ENCODE measurements around the gene PTPRG. TPM values are rescaled to one million over a fixed set of nuclear protein-coding genes. Genes with fewer than 3 reads are reported as not detected.
A peak's percentile ranks its signal among the peaks of the same experiment; 100 is the strongest.

The PTPRG gene
- total and polyA plus RNA-seq, 2 donors (not counting 1 experiment from before 2014, with no cell fraction given): 67.0 to 97.9 TPM

- no peak for TF ChIP-seq EZH2 (IDR thresholded peaks at IDR 0.05; ENCODE audit: low read length, missing control alignments)
- TF ChIP-seq, protein P1, sequence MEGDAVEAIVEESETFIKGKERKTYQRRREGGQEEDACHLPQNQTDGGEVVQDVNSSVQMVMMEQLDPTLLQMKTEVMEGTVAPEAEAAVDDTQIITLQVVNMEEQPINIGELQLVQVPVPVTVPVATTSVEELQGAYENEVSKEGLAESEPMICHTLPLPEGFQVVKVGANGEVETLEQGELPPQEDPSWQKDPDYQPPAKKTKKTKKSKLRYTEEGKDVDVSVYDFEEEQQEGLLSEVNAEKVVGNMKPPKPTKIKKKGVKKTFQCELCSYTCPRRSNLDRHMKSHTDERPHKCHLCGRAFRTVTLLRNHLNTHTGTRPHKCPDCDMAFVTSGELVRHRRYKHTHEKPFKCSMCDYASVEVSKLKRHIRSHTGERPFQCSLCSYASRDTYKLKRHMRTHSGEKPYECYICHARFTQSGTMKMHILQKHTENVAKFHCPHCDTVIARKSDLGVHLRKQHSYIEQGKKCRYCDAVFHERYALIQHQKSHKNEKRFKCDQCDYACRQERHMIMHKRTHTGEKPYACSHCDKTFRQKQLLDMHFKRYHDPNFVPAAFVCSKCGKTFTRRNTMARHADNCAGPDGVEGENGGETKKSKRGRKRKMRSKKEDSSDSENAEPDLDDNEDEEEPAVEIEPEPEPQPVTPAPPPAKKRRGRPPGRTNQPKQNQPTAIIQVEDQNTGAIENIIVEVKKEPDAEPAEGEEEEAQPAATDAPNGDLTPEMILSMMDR (conservative IDR thresholded peaks at IDR 0.05 in 1 of 2, IDR thresholded peaks at IDR 0.05 in 1 of 2; ENCODE audit: low read depth in 1 of 2, low read length in 2 of 2): no peak
- Histone ChIP-seq H3K4me1 (ENCODE audit: control insufficient read depth, extremely low read depth, insufficient read depth, low read length) (no peaks in the 10 kb centered on the region), H3K9ac (ENCODE audit: insufficient read depth, low read length) (no peak overlapping the region), H3K27ac (ENCODE audit: insufficient read depth, low read length) (no peak overlapping the region), H3K27me3 (ENCODE audit: control insufficient read depth, insufficient read depth, low read length) (no peaks in the 10 kb centered on the region), H4K20me1 (ENCODE audit: control insufficient read depth, extremely low read depth, insufficient read depth, low read length) (no peaks in the 10 kb centered on the region), H3K4me2 (ENCODE audit: extremely low read depth, insufficient read depth, low read length) (no peak overlapping the region), H3K36me3 (ENCODE audit: control insufficient read depth, insufficient read depth, low read length) (no peaks in the 10 kb centered on the region), H3K9me3 (ENCODE audit: control insufficient read depth, insufficient read depth, low read depth, low read length) (no peaks in the 10 kb centered on the region), H3K79me2 (ENCODE audit: control insufficient read depth, insufficient read depth, low read length) (no peaks in the 10 kb centered on the region), H3K4me3 (replicated peaks in 1 of 4; ENCODE audit: control extremely low read depth in 1 of 4, insufficient read depth in 1 of 4, low read depth in 3 of 4, low read length in 4 of 4) (no peak overlapping the region), H2AFZ (ENCODE audit: low read length) (no peak overlapping the region)
- DNase-seq (ENCODE audit: low read depth in 2 of 2): peak in 1 of 2 donors; percentile 74
Observed at GRCh38 chr3:62151591-62151990, 590.2 kb downstream of the PTPRG start.

DNA sequence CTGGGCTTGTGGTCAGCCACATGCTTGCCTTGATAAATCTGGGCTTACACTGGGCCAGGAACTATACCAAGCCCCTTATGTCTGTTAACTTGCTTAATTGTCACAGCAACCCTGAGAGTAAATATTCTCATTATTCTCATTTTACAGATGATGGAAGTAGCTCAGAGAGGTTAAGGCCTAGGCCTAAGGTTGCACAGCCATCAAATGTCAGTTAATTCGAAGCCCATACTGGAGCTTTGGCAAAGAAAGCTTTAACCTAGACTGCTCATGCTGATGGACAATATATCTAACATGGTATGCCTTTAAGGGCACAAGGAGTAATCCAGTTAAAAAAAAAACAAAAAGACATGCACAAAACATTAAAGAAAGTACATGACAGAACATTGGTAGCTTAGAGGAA lies 591.9 kb downstream of the PTPRG start:
- H3K79me2 ChIP-seq (ENCODE audit: control insufficient read depth, insufficient read depth, low read length): no peaks in the 10 kb centered on the region
- H3K36me3 ChIP-seq (ENCODE audit: control insufficient read depth, insufficient read depth, low read length): no peaks in the 10 kb centered on the region
- H3K4me2 ChIP-seq (ENCODE audit: extremely low read depth, insufficient read depth, low read length): no peak overlapping the region
- H2AFZ ChIP-seq (ENCODE audit: low read length): no peak overlapping the region
- H3K9ac ChIP-seq (ENCODE audit: insufficient read depth, low read length): no peak overlapping the region
- no peaks in the 10 kb centered on the region for H3K27me3 ChIP-seq (ENCODE audit: control insufficient read depth, insufficient read depth, low read length)
- H3K4me3 ChIP-seq (replicated peaks in 1 of 4; ENCODE audit: control extremely low read depth in 1 of 4, insufficient read depth in 1 of 4, low read depth in 3 of 4, low read length in 4 of 4): no peak overlapping the region
- no peak for TF ChIP-seq EZH2 (IDR thresholded peaks at IDR 0.05; ENCODE audit: low read length, missing control alignments)
- TF ChIP-seq, protein P1 (conservative IDR thresholded peaks at IDR 0.05 in 1 of 2, IDR thresholded peaks at IDR 0.05 in 1 of 2; ENCODE audit: low read depth in 1 of 2, low read length in 2 of 2): no peak
- H3K9me3 ChIP-seq (ENCODE audit: control insufficient read depth, insufficient read depth, low read depth, low read length): no peaks in the 10 kb centered on the region
- H4K20me1 ChIP-seq (ENCODE audit: control insufficient read depth, extremely low read depth, insufficient read depth, low read length): no peaks in the 10 kb centered on the region
- no peak overlapping the region for H3K27ac ChIP-seq (ENCODE audit: insufficient read depth, low read length)
- DNase-seq (ENCODE audit: low read depth in 2 of 2): no peak
- H3K4me1 ChIP-seq (ENCODE audit: control insufficient read depth, extremely low read depth, insufficient read depth, low read length): no peaks in the 10 kb centered on the region

- H3K4me2 ChIP-seq (ENCODE audit: extremely low read depth, insufficient read depth, low read length): no peak overlapping the region
- no peak overlapping the region for H3K9ac ChIP-seq (ENCODE audit: insufficient read depth, low read length)
- no peak for TF ChIP-seq EZH2 (IDR thresholded peaks at IDR 0.05; ENCODE audit: low read length, missing control alignments)
- TF ChIP-seq, protein P1 (conservative IDR thresholded peaks at IDR 0.05 in 1 of 2, IDR thresholded peaks at IDR 0.05 in 1 of 2; ENCODE audit: low read depth in 1 of 2, low read length in 2 of 2): no peak
Observed at GRCh38 chr3:62154457-62155148, 593.2 kb downstream of the PTPRG start.

More at GRCh38 chr3:62154457-62155148, 593.2 kb downstream of the PTPRG start:
- no peaks in the 10 kb centered on the region for H3K27me3 ChIP-seq (ENCODE audit: control insufficient read depth, insufficient read depth, low read length)
- no peaks in the 10 kb centered on the region for H3K36me3 ChIP-seq (ENCODE audit: control insufficient read depth, insufficient read depth, low read length)
- no peak overlapping the region for H3K4me3 ChIP-seq (replicated peaks in 1 of 4; ENCODE audit: control extremely low read depth in 1 of 4, insufficient read depth in 1 of 4, low read depth in 3 of 4, low read length in 4 of 4)
- H4K20me1 ChIP-seq (ENCODE audit: control insufficient read depth, extremely low read depth, insufficient read depth, low read length): no peaks in the 10 kb centered on the region
- no peaks in the 10 kb centered on the region for H3K9me3 ChIP-seq (ENCODE audit: control insufficient read depth, insufficient read depth, low read depth, low read length)
- no peak for DNase-seq (ENCODE audit: low read depth in 2 of 2)
- no peak overlapping the region for H2AFZ ChIP-seq (ENCODE audit: low read length)
- H3K4me1 ChIP-seq (ENCODE audit: control insufficient read depth, extremely low read depth, insufficient read depth, low read length): no peaks in the 10 kb centered on the region
- H3K27ac ChIP-seq (ENCODE audit: insufficient read depth, low read length): no peak overlapping the region
- H3K79me2 ChIP-seq (ENCODE audit: control insufficient read depth, insufficient read depth, low read length): no peaks in the 10 kb centered on the region
